Measurements from ENCODE around the gene TTC13.

The TTC13 gene

GRCh38 chr1:230923176-230923575 lies 55.5 kb downstream of the TTC13 start:
- POLR2A ChIA-PET = no interaction called here
- TF ChIP-seq CTCF (IDR thresholded peaks at IDR 0.05; ENCODE audit: insufficient read depth, low read length, missing control alignments) = no peak
- H3K4me3 ChIP-seq (ENCODE audit: low read depth, low read length) = no peak overlapping the region
- no peak for DNase-seq (ENCODE audit: low read depth, low spot score)
- CTCF ChIA-PET = interaction anchor here (1.0 to 12.5 kb wide), 11 partner anchors 8 to 292 kb away, joined by 3 to 261 read pairs (median 4); no protein-coding TSS in a partner anchor

DNA sequence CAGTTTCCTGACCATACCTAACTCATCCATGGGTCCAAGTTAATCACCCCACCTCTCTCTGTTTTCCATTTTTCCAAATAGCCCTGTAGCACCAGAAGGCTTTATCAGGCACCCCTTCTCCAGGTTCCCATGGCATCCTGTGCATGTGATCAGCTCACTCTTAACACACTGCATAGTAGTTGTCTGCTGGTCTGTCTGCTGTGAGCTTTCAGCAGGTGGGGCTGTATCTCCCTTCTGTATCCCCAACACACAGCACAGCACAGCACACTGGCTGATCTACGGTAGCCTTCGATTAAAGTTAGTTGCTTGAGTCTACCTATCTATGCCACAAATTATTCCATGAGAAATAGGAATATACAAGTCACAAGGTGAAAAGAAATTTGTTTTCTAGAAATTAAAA lies 56.0 kb downstream of the TTC13 start:
- ChIA-PET CTCF (interaction anchor here (1.0 to 12.5 kb wide), 11 partner anchors 9 to 293 kb away, joined by 3 to 261 read pairs (median 4); no protein-coding TSS in a partner anchor), POLR2A (no interaction called here)
- no peak overlapping the region for H3K4me3 ChIP-seq (ENCODE audit: low read depth, low read length)
- peak; percentile 17 for TF ChIP-seq CTCF (IDR thresholded peaks at IDR 0.05; ENCODE audit: insufficient read depth, low read length, missing control alignments)
- no peak for DNase-seq (ENCODE audit: low read depth, low spot score)

- POLR2A ChIA-PET = no interaction called here
- no peak overlapping the region for H3K4me3 ChIP-seq (ENCODE audit: low read depth, low read length)
- TF ChIP-seq CTCF (IDR thresholded peaks at IDR 0.05; ENCODE audit: insufficient read depth, low read length, missing control alignments) = no peak
- no peak for DNase-seq (ENCODE audit: low read depth, low spot score)
- CTCF ChIA-PET = interaction anchor here (0.9 to 12.5 kb wide), 14 partner anchors 9 to 292 kb away, joined by 3 to 261 read pairs (median 6); partner anchors contain the start of gene C1orf198
Observed at GRCh38 chr1:230919207-230919606, 59.5 kb downstream of the TTC13 start.

GRCh38 chr1:230917284-230918135 lies 61.2 kb downstream of the TTC13 start:
- CTCF ChIA-PET = interaction anchor here (0.6 to 12.5 kb wide), 37 partner anchors 11 to 293 kb away, joined by 3 to 261 read pairs (median 4); partner anchors contain the start of gene C1orf198
- TF ChIP-seq CTCF (IDR thresholded peaks at IDR 0.05; ENCODE audit: insufficient read depth, low read length, missing control alignments) = peak; percentile 62
- POLR2A ChIA-PET = no interaction called here
- DNase-seq (ENCODE audit: low read depth, low spot score) = no peak
- no peak overlapping the region for H3K4me3 ChIP-seq (ENCODE audit: low read depth, low read length)

DNA sequence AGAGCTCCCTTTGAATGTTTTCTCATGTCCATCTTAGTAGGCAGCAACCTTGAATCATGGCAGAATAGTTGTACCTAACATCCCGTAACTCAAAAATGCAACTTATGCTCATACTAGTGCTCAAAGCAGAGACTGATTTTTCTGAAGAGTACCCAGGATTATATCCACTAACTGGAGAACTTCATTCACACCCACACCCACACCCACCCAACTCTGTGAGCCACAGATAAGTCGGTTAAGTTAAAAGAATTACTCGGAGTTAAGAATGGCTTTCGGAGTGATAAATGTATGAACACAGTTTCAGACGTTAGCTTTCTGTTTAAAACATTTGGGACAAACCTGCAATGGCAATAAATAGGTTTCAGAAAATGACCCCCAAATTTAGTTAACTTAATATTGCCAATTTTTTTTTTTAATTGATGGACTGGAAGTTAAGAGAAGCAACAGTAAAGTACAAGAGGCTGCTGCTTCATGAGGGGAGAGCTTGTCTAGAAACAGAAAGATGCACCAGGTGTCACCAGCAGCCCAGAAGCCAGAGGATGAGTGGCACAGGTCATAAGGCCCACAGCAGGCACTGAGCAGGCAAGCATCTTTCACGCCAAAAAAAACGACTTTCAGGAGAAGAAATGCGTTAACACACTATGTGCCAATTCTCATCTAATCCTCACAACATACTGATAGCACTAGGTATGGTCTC lies 61.9 kb downstream of the TTC13 start:
- no peak for TF ChIP-seq CTCF (IDR thresholded peaks at IDR 0.05; ENCODE audit: insufficient read depth, low read length, missing control alignments)
- POLR2A ChIA-PET = no interaction called here
- H3K4me3 ChIP-seq (ENCODE audit: low read depth, low read length) = no peak overlapping the region
- CTCF ChIA-PET = interaction anchor here (0.7 to 12.5 kb wide), 22 partner anchors 10 to 294 kb away, joined by 3 to 261 read pairs (median 4); no protein-coding TSS in a partner anchor
- DNase-seq (ENCODE audit: low read depth, low spot score) = no peak

- H3K4me3 ChIP-seq (ENCODE audit: low read depth, low read length) = no peak overlapping the region
- DNase-seq (ENCODE audit: low read depth, low spot score) = no peak
- TF ChIP-seq CTCF (IDR thresholded peaks at IDR 0.05; ENCODE audit: insufficient read depth, low read length, missing control alignments) = no peak
- CTCF ChIA-PET = interaction anchor here (0.7 to 12.5 kb wide), 8 partner anchors 9 to 327 kb away, joined by 3 to 261 read pairs (median 4); no protein-coding TSS in a partner anchor
- POLR2A ChIA-PET = no interaction called here
Observed at GRCh38 chr1:230915078-230915477, 63.6 kb downstream of the TTC13 start.

Measured in AG04449 (cell line).